Retinal pigment epithelial cell (primary cell): ENCODE data around the gene ZNRF1.

Experiments used
- DNase-seq: peaks from one replicate; pipeline ENCODE4 v3.0.0-alpha.2; 2010; ENCODE audit warnings: low read depth
- H3K4me3 ChIP-seq: 2 replicates; pipeline ENCODE4 v1.5.1; 2011; ENCODE audit warnings: mild to moderate bottlenecking, low read length, control low read depth, moderate library complexity
- TF ChIP-seq, protein P1 (sequence below): conservative IDR thresholded peaks from 2 replicates; pipeline ENCODE4 v1.5.1; 2011; ENCODE audit warnings: low read depth, low read length, control low read depth, inconsistent platforms

ZNRF1 gene

DNA sequence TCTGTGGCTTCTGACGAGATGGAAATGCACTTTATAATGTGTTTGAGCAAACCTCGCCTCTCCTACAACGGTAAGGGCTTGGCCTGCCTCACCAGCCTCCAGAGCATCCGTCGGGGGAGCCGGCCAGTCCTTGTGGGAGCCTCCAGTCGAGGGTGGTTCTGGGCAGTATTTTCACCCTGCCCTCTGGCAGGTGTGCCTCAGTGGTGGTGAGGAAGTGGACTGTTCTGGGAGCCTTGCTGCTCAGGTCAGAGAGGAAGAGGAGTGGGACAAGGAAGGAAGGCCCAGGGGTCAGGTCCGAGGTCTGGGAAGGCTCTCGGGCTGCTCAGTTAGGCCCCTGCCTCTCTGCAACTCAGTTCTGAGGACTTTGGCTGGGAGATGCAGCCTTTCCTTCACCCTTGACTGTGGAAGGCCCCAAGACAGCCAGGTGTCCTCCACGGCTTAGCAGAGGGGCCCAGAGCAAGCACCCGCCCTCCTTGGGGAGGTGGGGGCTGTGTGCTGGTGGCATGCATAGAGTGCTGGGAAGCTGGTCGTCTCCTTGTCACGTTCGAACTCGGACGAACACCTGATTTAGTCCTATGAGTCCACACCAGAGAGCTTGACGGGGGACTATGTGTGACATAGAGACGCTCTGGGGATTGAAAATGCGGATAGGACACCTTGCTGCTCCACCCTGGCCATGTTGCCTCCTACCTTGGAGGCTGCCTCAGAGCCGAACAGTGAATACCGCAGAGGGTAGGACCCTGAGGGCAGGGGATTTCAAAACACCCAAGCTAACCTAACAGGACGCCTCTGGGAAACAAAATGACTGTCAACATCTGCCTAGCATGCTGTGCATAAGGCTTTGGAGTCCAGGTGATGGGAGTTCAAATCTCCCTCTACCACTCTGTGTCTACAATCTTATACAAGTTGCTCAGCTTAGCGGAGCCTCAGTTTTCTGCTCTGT, 95.0 kb downstream of the ZNRF1 start:
- TF ChIP-seq, protein P1, sequence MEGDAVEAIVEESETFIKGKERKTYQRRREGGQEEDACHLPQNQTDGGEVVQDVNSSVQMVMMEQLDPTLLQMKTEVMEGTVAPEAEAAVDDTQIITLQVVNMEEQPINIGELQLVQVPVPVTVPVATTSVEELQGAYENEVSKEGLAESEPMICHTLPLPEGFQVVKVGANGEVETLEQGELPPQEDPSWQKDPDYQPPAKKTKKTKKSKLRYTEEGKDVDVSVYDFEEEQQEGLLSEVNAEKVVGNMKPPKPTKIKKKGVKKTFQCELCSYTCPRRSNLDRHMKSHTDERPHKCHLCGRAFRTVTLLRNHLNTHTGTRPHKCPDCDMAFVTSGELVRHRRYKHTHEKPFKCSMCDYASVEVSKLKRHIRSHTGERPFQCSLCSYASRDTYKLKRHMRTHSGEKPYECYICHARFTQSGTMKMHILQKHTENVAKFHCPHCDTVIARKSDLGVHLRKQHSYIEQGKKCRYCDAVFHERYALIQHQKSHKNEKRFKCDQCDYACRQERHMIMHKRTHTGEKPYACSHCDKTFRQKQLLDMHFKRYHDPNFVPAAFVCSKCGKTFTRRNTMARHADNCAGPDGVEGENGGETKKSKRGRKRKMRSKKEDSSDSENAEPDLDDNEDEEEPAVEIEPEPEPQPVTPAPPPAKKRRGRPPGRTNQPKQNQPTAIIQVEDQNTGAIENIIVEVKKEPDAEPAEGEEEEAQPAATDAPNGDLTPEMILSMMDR: no peak
- DNase-seq: no peak
- H3K4me3 ChIP-seq: no peak overlapping the region

DNA sequence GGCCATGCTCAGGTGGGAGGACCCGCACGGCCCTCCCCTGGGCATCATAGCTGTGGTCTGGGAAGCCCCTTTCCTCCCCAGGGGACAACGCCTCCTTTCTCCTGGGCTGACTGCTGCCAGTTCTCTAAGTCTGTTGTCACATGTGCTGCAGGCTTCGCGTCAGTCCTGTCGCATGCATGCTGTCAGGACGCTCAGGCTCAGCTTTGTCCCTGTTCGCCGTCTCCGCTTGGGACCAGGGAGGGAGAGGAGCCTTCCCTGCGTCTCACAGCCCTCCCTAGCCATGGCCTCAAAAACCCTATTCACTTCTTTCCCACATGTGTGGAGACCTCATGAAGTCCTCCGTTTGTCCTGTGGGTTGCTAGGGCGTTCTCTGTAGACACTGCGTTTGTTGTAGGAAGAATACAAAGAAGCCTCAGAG, 96.4 kb downstream of the ZNRF1 start:
- H3K4me3 ChIP-seq: no peak overlapping the region
- no peak for DNase-seq
- TF ChIP-seq, protein P1: no peak

DNA sequence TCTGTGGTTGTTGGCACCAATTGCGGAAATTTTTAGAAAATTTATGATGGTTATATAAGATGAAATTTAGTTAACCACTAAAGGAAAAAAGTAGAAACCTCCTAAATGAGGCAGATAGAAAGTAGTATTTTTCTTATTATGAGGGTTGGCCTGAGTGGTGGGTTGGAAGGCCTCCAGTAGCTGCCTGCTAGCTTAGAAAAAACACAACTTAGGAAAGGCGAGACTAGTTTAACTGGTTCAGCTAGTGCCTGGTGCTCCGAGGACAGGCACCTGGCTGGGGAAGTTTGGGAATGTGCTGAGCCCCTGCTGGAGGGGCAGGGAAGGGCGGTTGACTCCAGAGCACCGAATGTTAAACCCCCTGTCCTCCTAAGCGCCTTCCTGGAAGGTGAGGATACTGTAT, 97.8 kb downstream of the ZNRF1 start:
- TF ChIP-seq, protein P1: peak; percentile 40
- H3K4me3 ChIP-seq: no peak overlapping the region
- DNase-seq: no peak

DNA sequence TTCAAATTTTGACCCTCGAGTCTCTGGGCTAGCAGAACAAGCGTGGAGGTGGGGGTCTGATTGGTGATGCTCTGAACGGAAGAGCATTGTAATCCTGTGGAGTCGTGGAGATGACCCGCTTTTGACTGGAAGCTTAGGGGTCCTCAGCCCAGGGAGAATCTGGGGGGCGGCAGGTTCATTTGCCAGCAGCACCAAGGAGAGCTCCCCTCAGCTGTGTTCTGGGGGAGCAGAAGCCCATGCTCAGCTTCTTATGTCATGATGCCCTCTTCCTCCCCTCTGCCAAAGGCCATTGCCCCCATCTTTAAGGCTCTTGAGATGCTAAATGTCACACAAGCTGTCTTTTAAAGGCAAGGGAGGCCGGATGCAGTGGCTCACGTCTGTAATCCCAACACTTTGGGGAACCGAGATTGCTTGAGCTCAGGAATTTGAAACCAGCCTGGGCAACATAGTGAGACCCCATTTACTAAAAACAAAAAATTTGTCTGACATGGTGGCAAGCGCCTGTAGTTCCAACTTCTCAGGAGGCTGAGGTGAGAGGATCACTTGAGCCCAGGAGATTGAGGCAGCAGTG, 98.5 kb downstream of the ZNRF1 start:
- DNase-seq: no peak
- TF ChIP-seq, protein P1: no peak
- no peak overlapping the region for H3K4me3 ChIP-seq

DNA sequence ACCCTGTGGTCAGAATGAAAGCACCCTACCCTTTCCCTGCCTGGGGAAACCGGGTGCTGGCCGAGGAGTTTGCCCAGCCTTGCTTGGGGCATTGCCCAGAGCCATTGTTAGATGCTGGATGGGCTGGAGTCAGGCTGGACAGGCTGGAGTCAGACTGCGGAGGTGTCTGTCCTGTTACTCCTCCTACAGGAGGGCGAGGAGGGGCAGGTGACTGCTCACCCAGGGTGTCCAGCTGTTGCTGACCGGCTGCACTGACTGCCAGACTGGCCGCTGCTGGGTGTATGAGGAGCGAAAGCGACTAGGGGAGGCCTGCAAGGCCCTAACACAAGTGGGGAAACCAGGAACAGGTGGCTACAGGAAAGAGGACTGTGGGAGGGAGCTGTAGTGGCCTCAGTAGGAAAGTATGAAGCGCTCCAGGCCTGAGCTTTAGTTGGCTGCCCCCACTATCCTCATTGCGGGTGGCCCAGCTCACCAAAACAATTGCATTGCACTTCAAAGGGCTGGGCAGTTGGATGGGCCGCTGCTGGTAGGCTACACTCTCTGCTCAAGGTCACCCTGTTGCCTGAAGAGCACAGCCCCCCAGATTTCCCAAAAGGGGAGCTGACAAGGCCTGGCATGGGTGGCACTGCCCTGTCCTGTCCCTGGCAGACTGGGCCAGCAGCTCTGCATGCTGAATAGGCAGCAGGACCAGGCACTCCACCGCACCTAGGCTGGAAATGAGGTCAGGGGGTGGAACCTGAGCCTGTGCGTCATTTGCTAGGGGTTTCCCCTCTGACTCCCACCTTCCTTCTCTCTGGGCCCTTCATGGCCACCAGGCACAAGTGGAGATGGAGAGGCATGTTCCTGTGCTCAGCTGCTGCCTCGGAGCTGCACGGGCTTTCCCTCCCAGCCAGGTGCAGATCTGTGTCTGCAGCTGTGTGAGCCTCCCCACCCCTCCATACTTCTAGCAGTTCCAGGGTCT, 99.4 kb downstream of the ZNRF1 start:
- TF ChIP-seq, protein P1: no peak
- DNase-seq: no peak
- no peak overlapping the region for H3K4me3 ChIP-seq

DNA sequence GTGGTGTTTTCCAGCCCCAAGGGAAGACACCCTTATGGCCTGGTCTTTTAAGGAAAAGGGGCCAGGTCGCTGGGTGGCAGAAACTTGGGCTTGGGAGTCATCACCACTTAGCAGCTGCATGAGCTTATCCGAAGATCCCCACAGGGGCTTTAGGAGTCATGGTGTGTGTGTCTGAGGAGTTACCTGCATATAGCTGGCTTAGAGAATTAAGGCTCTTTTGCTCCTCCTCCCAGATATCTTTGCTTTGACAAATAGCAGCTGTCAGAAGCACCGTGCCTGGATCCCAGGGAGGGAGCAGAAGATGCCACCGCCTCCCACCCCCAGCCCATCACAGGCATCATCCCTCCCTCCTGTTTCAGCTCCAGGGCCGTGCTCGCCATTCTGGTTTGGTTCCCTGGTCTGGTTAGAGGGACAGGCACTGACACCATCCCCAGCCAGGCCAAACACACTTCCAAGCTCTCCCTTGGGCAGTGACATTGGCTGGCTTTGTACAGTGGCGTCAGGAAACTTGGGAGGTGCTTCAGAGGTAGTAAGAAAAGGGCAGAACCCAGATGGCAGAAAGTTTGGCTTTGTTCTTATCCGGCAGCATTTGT, 100.3 kb downstream of the ZNRF1 start:
- no peak for DNase-seq
- H3K4me3 ChIP-seq: no peak overlapping the region
- TF ChIP-seq, protein P1: no peak
